ENCODE results near the gene SSPN.

The SSPN gene

GRCh38 chr12:26287671-26288381 lies 92.5 kb downstream of the SSPN start:
- DNase-seq, result no peak

- no peak for DNase-seq
These were observed 95.2 kb downstream of the SSPN start for GRCh38 chr12:26290565-26290964.

- no peak for DNase-seq
These were observed 97.2 kb downstream of the SSPN start for GRCh38 chr12:26292596-26292995.

- DNase-seq, result no peak
These were observed 98.2 kb downstream of the SSPN start for GRCh38 chr12:26293612-26294011.

- no peak for DNase-seq
These were observed 99.6 kb downstream of the SSPN start for GRCh38 chr12:26295001-26295400.

- no peak for DNase-seq
These were observed 102.2 kb downstream of the SSPN start for GRCh38 chr12:26297396-26298070.

GRCh38 chr12:26298785-26299621 lies 103.6 kb downstream of the SSPN start:
- DNase-seq, result no peak

GRCh38 chr12:26299751-26300150 lies 104.4 kb downstream of the SSPN start:
- DNase-seq, result no peak

All from SHP77 (cell line).